DMS153 (cell line): ENCODE results near the gene SOX6.

Source experiments
- DNase-seq: peaks from one replicate; lab custom pipeline; 2025; lab: John Stamatoyannopoulos, UW

Gene SOX6

GRCh38 chr11:15965562-15966250 lies 390.6 kb downstream of the SOX6 start:
- DNase-seq = no peak

- no peak for DNase-seq
These were observed 393.1 kb downstream of the SOX6 start for GRCh38 chr11:15963266-15963665.

DNA sequence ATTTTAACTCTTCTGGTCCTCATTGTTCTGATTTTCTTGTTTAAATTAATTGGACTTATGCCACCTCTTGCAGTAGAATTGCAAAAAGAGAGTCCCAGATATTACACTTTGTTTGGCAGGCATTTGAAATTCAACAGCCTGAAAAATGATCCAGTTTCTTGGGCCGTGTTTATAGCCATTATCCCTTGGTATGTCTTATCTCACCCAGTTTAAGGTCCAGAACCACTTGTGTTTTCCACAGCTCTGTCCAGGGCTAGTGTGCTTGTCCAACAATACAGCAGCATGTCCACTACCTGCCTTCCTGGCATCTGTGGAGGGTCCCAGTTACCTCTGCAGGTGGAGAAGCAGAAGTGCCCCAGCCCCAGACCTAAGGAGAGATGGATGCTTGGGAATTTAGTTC lies 397.4 kb downstream of the SOX6 start:
- DNase-seq = no peak

DNA sequence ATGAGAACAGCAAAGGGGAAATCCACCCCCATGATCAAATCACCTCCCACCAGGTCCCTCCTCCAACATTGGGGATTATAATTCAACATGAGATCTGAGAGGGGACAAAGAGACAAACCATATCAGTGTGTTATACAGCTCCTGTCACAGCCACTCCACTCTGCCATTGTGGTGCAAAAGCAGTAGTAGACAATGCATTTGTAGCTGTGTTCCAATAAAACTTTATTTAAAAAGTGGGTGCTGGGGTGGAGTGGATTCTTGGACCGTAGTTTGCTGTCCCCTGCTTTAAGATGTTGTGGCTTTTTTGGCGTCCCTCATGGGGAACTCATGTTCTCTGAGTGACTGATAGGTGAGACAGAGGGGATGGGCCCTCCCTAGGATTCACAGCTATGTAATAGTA lies 399.1 kb downstream of the SOX6 start:
- no peak for DNase-seq

- no peak for DNase-seq
These were observed 400.0 kb downstream of the SOX6 start for GRCh38 chr11:15956302-15956701.

GRCh38 chr11:15955595-15955994 lies 400.8 kb downstream of the SOX6 start:
- no peak for DNase-seq

GRCh38 chr11:15947681-15948648 lies 408.4 kb downstream of the SOX6 start:
- no peak for DNase-seq

DNA sequence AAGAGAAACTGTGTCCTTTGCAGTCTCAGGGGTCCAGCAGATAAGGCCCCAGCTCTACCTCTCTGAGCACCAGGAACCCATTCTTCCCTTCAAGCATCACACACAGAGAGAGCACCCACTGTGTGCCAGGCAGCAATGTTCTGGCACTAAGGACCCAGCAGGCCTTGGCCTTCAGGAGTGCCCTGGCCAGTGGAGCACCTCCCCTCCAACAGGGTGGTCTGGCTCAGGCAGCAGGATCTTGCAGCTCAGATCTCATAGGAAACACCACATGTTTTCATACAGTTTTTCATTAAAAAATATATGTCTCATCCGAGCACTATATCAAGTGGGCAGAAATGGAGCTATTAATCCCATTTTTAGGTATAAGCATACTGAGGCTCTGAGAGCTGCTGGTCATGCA lies 410.6 kb downstream of the SOX6 start:
- DNase-seq = no peak

GRCh38 chr11:15944460-15944859 lies 411.9 kb downstream of the SOX6 start:
- DNase-seq = no peak

GRCh38 chr11:15943418-15944197 lies 412.7 kb downstream of the SOX6 start:
- DNase-seq = no peak

DNA sequence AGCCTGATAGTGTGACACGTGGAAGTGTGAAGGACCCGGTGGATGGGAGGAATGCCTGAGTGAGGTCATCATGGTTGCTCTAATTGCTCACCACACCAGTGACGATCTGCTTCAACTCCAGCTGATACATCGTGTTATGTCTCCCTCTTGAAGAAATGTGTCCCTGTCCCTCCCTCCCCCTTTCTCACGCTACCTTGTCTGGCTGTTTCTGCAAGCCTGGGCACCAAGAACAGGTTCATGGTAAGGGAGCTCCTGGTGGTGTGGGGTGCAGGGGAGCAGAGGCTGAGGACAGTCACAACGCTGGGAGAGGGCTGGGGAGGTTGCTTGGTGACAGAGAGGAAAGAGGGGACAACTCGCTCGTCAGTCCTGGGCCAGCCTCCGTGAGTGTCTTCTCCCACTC lies 413.4 kb downstream of the SOX6 start:
- DNase-seq = no peak

GRCh38 chr11:15942126-15942525 lies 414.2 kb downstream of the SOX6 start:
- DNase-seq = no peak

DNA sequence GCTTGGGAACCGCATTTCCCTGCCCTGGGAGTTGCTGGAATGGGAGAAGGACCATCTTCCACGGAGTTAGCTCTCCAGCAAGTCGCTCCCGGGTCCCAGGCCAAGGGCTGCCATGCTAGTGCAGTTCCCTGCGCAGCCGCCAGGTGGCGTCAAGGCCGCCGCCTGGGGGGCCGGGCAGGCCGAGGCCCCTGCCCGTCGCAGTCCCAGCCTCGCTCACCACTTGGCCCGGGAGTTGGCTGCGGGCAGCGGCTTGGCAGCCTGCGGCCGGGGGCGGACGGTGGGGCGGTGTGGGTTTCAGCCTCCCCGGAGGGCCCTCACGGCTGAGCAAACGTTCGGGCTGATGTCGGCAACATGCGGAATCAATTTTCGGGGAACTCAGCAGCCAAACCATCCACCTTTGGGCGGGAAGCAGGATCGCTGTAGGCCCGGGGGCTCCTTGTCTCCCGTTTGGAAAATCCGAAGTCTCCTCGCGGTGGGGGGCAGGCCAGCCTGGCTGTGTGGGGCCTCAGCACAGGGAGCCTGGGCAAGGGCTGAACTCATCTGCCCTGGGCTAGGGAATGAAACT lies 415.1 kb downstream of the SOX6 start:
- no peak for DNase-seq

GRCh38 chr11:15940462-15941205 lies 415.7 kb downstream of the SOX6 start:
- no peak for DNase-seq

DNA sequence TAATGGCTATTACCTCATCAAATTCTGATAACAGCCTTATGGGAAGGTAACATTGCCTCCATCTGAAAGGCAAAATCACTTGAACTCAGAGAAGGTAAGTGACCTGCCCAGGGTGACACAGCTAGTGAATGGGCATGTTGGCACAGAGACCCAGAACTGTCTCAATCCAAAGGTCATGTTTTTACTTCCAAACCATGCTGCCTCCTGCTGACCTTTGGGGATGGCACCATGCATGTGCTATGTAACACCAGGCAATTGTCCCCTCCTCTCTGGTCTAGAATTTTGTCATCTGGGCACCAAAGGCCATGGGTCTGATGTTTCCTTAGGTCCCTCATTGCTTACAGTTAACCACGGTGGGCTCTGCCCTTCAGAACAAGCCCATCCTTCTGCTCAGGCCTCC lies 417.4 kb downstream of the SOX6 start:
- DNase-seq = no peak

DNA sequence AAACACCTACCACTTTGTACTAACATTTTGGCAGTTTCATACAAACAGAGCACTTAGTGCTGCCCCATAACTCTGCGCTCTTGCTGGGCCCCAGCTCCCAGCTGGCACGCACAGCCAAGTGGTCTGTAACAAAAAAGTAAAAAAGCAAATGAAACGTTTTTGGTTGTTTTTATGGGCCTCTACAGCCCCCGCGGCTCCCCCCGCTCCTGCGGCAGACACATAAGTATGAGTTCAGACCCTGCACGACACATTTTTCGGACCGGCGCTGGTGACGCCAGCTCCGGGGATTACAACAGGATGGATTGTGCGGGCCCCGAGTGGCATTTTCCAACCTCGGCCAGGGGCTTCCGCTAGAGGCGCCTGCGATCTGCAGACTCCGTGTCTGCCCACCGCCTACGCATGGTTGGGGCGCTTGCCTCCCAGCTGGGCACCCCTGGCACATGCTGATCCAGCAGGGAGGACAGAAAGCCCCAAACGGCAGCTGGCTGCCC lies 418.2 kb downstream of the SOX6 start:
- DNase-seq = no peak

- DNase-seq = no peak
These were observed 418.7 kb downstream of the SOX6 start for GRCh38 chr11:15937601-15938120.

DNA sequence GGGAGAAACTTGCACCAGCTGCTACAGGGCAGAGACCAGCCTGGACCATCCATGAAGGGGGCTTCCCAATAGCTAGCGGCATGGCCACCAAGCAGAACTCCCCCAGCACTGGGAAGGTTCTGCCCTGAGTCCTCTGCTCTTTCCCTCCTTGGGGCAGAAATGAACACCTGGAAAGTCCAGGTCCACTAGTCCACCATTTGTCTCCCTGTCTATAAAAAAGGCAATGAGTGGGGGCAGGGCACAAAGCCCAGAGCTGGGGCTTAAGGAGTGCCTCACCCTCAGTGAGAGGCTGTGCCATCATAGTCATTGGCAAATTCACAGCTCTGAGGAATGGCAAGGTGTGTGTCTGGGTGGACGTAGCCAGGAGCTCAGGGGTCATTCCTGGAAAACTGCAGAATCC lies 420.3 kb downstream of the SOX6 start:
- no peak for DNase-seq

- no peak for DNase-seq
These were observed 421.0 kb downstream of the SOX6 start for GRCh38 chr11:15935373-15935772.

- no peak for DNase-seq
These were observed 422.3 kb downstream of the SOX6 start for GRCh38 chr11:15933886-15934625.
